Fibroblast of skin of back (primary cell): Measurements from ENCODE around the gene TERT.
"Not testable (repeated sequence)": the region's sequence is repeated elsewhere in the genome, so short reads cannot be mapped to it uniquely, and the experiment has no call there.

Source experiments
- DNase-seq: peaks from one replicate; pipeline ENCODE4 v3.0.0-alpha.2; 2013

TERT gene

DNA sequence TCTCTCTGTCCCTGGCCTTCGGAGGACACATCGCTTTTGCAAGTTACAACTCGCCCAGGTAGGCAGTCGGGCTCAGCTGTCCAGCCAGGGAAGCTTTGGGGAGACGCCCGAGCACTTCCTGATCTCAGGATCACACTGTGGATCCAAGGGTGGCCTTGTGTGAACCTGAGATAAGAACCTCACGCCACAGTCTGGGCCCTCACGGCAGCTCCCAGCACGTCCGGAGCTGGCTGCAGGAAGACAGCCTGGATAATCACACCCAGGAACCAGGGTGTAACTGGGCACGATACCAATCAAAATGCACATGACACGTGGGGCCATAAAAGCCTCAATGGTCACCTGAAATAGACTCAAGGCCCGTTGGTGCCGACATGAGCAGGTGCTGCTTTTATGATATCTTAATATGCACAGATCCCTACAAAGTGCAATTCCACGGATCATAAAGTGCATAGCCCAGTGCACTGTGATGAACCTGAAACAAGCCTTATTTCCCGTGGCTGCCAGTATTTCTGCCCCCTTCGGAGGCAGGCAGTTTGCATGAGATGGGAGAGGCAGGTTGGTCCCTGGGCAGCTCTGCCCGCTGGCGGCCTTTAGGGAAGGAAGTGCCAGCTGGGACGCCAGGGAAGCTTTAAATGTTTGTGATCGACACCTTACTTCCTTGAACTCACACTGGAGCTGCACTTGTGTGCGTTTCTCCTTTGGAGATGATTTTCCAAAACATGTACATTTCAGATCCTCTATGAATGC is 55.2 kb downstream of the TERT start:
- no peak for DNase-seq

DNA sequence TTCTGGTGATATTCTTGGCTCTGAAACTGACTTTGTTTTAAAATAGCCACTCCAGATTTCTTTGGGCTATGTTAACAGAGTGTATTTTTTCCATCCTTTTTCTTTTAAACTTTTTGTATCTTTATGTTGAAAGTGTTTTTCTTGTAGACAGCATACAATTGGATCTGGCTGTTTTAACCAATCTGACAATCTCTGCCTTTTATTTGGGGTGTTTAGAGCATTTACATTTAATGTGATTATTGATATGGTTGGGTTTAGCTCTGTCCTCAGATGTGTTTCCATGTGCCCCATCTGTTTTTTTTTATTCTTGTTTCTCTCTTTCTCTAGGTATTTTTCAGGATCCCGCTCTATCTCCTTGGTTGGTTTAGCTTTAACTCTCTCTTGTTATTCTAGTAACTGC is 59.0 kb downstream of the TERT start:
- no peak for DNase-seq

DNA sequence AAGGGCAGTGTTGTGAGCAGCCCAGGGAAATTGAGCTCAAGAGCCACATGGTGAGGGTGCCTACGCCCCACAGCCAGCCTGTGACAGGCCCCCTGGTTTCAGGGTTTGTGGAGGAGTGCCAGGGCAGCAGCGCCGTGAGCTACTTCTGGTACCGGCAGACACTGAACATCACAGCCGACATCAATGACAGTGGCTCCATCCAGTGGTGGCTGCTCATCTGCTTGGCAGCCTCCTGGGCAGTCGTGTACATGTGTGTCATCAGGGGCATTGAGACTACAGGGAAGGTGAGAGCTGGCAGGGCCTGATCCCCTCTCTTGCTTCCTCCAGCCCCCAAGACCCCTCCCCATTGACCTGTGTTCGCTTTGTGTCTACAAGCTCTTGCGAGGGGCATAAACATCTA is 59.5 kb downstream of the TERT start:
- DNase-seq, result no peak

DNA sequence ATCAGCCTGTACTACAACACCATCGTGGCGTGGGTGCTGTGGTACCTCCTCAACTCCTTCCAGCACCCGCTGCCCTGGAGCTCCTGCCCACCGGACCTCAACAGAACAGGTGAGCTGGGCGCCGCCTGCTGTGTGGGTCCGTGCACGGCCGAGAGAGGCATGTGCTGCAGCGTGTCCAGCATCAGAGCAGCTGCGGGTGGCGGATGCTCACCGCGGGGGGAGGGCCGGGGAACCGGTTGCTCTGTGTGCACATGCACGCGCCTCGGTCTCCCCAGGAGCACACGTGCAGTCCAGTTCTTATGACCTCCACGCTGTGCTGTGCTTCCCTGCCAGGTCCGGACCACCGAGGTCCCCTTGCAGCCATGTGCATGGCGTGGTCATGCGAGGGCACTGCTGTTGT is 62.1 kb downstream of the TERT start:
- no peak for DNase-seq

DNA sequence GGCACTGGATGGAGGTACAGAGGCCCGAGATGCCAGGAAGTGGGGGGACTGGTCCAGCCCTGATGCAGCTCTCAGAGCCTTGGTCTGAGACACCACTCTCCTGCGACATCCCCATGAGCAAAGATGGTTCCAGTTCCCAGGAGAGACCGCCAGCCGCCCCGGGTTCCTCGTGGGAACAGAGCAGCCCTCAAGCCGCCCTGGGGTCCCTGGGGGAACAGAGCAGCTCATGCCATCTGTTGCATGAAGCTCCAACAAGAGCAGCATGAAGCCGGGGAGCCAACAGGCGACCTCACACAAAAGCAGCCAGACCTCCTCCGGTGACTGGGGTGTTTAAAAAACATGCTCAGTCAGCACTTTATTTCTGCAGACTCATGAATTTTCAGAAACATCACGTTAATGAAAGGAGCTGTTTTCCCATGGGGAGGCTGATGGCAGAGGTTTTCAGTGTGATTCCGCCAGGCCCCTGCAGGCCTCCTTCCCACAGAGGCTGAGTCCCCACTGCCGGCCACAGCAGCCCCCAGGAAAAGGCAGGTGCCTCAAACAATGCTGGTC is 63.4 kb downstream of the TERT start:
- DNase-seq, result no peak

DNA sequence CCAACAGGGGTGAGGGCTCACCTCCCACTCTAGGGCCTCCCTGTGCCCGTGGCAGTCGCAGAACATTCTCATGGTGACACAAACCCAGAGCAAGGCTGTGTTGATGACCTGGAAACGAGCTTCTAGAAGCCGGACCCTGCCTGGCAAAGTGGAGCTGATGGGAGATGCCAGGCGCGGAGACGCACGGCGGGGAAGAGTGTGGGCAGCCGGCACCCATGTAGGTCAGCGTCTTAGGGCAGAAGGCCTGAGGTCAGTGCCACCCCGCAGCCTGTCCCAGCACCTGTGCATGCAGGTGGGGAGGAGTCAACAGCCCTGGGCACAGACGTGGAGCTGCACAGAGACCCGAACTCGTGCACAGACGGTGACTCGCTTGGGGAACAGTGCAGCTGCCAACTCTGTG is 64.3 kb downstream of the TERT start:
- no peak for DNase-seq

DNA sequence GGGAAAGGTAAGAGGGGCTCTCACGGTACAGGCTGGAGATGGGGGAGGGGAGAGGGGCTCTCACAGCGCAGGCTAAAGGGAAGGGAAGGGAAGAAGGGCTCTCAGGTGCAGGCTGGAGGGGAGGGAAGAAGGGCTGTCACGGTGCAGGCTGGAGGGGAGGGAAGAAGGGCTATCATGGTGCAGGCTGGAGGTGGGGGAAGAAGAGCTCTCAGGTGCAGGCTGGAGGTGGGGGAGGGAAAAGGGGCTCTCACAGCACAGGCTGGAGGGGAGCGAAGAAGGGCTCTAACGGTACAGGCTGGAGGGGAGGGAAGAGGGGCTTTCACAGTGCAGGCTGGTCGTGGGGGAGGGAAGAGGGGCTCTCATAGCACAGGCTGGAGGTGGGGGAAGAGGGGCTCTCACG is 65.0 kb downstream of the TERT start:
- no peak for DNase-seq

DNA sequence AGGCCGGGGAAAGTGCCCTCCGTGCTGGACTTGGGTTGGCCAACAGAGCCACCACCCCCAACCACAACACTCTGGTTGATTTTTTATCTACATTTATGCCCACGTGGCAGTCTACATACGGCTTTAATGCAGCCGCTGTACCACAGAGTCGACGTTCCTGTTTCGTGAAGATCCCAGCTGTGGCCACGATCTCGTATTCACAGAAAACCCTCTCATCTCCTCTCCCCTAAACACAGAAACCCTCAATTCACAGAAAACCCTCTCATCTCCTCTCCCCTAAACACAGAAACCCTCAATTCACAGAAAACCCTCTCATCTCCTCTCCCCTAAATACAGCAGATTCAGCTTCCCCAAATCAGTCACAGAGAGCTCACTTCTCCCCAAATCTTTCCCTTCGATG is 65.8 kb downstream of the TERT start:
- not testable (repeated sequence) for DNase-seq

DNA sequence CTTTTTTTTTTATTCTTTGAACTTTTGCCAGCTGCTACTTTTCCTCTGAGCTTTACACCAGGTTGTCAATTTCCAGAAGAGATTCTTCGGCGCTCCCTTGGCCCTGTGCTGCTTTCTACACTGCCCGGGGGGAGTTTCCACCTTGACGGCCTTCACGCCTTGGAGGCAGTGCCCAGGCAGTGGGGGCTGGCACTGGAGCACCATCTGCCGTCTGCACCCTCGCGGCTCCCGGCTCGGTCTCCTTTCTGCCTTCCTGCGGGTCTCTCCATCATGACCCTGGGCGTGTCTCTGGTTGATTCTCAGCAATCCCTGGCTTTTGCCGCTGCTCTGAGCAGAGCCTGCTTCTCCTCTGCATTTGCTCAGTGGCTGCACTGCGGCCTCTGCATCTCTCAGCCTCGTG is 66.7 kb downstream of the TERT start:
- DNase-seq, result no peak

DNA sequence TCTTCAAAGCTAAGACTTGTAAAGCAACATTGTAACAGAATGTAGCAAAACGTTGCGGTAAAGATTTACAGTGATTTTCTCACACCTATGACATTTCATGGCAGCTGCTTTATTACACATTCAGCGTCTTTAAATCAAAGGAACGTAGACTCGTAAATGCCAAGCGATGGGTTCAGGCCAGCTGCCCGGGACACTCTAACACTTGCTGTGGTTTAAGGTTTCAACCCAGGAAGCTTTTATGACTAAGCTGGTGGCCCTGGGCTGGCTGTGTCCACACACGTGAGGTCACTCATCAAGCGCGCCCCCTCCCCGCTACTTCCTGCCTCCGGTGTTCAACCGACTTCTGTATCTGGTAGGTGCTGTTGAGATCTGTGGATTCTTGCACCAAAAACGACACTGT is 67.2 kb downstream of the TERT start:
- no peak for DNase-seq

DNA sequence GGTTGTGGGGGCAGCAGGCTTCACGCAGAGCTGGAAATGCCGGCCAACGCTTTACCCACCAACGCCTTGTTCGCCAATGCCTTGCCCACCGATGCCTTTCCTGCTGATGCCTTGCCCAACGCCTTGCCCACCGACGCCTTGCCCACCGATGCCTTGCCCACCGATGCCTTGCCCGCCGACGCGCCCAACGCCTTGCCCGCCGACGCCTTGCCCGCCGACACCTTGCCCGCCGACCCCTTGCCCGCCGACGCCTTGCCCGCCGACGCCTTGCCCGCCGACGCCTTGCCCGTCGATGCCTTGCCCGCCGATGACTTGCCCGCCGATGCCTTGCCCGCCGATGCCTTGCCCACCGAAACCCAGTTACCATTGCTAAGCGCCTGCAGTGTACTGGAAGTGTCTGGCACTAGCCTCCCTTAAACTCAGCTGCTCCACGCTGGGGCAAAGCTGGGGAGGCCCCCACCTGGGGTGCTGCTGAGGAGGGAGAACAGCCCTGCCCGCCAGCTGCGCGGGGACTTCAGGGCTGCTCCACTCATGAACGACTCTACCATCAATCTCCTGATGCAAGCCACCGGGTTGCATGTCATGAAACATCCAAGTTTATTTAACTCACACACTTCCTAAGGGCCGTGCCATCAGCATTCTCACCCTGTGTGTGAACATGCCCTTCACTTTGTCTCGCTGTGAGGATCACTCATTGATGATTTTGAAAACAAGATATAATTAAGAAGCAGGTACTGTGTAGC is 67.9 kb downstream of the TERT start:
- DNase-seq, result no peak

DNA sequence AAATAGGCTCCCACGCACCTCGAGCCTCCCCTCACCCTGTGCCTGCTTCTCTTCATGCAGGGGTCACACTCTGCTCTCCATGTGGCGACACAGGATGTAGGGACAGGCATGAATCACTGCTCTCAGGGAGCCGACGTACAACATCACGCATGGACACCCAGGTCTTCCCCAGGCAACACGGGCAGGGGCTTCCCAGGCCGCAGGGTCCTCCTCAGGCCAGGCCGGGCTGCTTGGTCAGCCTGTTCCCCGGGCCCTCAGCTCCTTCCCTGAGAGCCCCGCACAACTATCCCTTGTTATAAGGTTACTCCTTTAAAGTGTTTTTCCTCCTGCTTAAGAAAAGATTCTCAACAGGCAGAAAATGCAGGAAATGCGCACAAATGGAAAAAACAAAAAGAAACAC is 68.6 kb downstream of the TERT start:
- DNase-seq, result no peak

DNA sequence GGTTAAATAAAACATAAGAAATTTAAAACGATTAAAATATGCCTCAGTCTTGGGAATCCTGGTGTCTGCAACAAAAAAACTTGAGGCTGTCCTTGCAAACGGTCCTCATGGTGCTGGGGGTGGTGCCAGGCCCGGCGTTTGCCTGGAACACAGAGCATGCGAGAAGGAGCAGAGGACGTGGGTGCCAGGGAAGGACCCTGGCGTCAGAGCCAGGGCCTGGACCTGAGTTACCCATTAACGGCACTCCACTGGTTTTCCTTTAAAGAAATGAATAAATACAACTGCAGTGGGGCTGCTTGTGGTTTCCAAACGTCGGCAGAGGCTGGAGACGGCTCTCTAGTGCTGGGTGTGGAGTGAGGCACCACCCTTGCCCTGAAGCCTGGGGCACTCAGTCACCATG is 69.8 kb downstream of the TERT start, which contains the start of gene SLC6A18:
Gene SLC6A18, plus strand, starts transcription at position 301 of the 400 bp plus-strand sequence. Its CDS starts 97 bp downstream, at position 398.
- no peak for DNase-seq

DNA sequence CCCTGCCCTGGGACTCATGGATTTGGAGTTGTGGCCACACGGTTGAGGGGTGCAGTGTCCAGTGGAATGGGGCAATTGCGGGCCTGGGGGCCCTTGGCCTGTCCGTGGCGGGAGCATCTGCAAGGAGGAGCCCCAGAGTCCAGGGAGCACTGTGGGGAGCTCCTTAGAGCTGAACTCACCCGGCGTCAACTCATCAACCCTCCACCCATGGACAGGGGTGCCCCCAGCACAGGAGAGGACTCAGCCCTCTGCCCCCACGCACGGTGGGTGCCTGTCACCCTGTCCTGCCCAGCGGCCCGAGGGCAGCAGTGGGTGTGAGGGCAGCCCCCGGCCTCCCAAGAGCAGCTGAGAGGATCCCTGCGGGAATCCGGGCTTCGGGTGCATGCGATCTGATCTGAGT is 70.2 kb downstream of the TERT start:
- no peak for DNase-seq

DNA sequence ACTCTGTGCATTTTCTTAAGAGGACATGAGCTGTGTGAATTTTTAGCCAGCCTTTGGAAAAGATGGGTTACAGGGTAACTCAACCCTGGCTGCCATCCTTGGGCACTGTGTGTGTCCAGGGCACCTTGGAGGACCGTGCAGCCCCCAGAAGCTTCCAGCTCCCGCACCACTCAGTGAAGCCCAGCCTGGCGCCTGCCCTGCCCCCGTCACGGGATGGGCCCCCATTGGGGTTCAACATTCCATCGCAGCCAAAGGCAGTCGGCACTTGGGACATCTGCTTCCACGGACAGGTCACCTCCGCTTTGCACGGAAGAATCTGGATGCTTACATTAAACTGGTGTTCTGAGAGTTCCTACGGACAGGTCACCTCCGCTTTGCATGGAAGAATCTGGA is 71.6 kb downstream of the TERT start:
- DNase-seq, result no peak

DNA sequence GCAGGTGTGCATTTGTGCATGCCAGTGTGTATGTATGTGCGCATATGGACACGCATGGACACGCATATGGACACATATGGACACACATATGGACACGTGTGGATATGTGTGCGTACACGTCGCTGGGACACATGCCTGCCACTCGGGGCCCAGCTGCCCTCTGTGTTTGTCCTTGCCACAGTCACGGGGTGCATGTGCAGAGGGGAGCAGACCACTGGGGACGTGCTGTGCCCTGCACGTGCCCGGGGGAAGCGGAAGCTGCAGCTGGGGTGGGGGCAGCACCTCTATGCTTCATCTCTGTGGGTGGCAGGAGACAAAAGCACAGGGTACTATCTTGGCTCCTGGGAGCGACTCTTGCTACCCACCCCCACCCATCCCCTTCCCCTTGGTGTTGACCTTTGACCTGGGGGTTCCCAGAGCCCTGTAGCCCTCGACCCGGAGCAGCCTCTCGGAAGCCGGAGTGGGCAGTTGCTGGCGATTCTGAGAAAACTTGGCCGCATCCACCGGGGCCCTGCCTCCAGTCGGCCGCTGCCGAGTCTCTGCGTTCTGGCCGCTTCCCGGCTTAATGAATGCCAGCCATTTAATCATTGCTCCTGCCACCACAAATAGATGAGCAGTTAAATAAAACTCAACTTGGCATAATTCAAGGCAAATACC is 72.1 kb downstream of the TERT start:
- DNase-seq, result no peak

DNA sequence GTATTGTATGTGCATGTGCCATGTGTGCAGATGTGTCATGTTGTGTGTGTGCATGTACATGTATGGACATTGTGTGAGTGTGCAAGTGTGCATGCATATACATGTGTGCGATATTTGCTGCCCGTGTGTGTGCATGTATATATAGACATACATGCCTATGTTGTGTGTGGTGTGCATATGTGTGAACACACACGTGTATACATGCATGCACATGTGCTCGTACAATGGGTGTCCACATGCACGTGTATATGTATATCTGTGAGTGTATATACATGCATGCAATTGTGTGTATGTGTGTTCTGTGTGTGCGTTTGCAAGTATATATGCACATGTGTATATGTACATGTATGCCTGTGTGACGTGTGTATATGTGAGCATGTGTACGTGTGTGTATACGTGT is 72.7 kb downstream of the TERT start:
- DNase-seq, result no peak

DNA sequence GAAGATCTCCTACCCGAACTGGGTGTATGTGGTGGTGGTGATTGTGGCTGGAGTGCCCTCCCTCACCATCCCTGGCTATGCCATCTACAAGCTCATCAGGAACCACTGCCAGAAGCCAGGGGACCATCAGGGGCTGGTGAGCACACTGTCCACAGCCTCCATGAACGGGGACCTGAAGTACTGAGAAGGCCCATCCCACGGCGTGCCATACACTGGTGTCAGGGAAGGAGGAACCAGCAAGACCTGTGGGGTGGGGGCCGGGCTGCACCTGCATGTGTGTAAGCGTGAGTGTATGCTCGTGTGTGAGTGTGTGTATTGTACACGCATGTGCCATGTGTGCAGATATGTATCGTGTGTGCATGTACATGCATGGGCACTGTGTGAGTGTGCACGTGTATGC is 73.1 kb downstream of the TERT start:
- no peak for DNase-seq

DNA sequence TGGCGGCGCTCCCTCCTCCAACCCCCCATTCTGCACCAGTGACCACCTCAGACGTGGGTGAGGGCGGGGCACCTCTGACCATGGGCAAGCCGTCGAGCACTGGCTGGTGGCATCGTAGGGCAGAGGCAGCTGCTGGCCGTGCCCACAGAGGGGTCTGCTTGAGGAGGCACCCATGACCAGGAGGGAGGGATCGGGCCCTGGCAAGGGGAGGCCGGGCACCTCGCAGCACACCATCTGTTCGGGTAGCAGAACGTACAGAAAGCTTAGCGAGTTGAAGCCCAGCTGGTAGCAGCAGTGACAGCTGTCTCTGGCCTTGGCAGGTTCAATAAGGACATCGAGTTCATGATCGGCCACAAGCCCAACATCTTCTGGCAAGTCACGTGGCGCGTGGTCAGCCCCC is 74.0 kb downstream of the TERT start:
- DNase-seq, result no peak

DNA sequence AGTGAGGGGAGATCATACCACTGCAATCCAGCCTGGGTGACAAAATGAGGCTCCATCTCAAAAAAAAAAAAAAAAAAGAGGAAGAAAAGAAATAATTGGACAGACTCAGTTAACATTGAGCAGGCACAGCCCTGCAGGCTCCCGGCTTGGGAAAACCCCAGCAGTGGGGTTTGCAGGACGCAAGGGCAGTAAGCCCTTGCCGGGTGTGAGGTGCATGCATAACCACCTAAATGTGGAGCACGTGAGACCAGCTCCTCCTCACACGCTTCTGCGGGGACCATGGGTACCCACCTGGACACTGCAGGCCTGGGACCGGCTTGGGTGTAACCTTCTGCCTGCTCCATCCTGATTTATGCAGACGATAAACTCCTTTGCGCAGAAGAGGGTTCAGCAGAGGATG is 74.5 kb downstream of the TERT start:
- DNase-seq, result no peak

DNA sequence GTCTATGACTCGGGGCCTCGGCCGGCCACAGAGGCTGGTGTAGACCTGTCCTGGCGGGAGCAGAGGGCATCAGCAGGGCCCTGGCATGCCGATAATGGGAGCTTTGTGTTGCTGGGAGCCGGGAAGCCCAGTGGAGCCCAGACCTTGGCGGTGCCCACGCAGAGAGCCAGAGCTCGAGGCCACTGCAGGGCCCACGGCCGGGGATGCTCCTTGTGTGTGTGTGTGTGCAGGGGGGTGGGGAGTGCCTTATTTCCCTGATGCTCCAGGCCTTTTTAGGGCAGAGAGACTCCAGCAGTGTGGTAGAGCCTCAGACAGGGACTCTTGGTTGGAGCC is 75.1 kb downstream of the TERT start:
- no peak for DNase-seq

DNA sequence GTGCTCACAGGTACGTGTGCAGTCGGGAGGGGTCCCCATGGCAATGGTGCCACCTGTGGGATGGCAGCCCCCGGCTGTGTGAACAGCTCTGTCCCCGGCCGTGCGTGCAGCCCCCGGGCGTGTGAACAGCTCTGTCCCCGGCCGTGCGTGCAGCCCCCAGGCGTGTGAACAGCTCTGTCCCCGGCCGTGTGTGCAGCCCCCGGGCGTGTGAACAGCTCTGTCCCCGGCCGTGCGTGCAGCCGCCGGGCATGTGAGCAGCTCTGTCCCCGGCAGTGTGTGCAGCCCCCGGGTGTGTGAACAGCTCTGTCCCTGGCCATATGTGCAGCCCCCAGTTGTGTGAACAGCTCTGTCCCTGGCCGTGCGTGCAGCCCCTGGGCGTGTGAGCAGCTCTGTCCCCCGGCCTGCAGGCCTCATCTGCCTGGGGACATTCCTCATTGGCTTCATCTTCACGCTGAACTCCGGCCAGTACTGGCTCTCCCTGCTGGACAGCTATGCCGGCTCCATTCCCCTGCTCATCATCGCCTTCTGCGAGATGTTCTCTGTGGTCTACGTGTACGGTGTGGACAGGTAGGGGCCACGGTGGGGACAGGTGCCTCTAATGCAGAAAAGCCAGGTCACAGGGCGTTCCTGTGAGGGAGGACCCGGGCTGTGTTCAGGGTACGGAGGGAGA is 75.6 kb downstream of the TERT start:
- DNase-seq, result no peak
